OCI-LY1 (cell line): Measurements from ENCODE around the gene NUDT14.

Experiments used
- H2AFZ ChIP-seq: fragments of 200-600 bp; sonication (generic), shearing (Covaris generic); 2 replicates; pipeline ENCODE4 v1.6.0; 2014; ENCODE audit warnings: antibody characterized with exemption, mild to moderate bottlenecking, low read length
- H3F3A ChIP-seq: fragments of 200-600 bp; sonication (generic), shearing (Covaris generic); 2 replicates; pipeline ENCODE4 v1.6.0; 2014; ENCODE audit warnings: mild to moderate bottlenecking, antibody characterized with exemption, low read length, moderate library complexity; ENCODE audit not compliant: insufficient read depth
- H3K27ac ChIP-seq: fragments of 200-600 bp; sonication (generic); 2 replicates; pipeline ENCODE4 v1.5.1; 2014; ENCODE audit warnings: low read length, mixed run types, mild to moderate bottlenecking, low read depth; ENCODE audit not compliant: poor library complexity, severe bottlenecking
- H3K27me3 ChIP-seq: fragments of 200-600 bp; sonication (generic); 2 replicates; pipeline ENCODE4 v1.6.0; 2014; ENCODE audit warnings: antibody characterized with exemption, mild to moderate bottlenecking, low read length, moderate library complexity; ENCODE audit not compliant: insufficient read depth
- H3K36me3 ChIP-seq: fragments of 200-600 bp; sonication (generic); 2 replicates; pipeline ENCODE4 v1.6.1; 2014; ENCODE audit warnings: mild to moderate bottlenecking, antibody characterized with exemption, low read length, moderate library complexity, mixed read lengths; ENCODE audit not compliant: insufficient read depth
- H3K4me1 ChIP-seq: fragments of 200-600 bp; sonication (generic); 2 replicates; pipeline ENCODE4 v1.5.1; 2014; ENCODE audit warnings: mild to moderate bottlenecking, low read length, moderate library complexity; ENCODE audit not compliant: insufficient read depth, severe bottlenecking
- H3K4me2 ChIP-seq: fragments of 200-600 bp; sonication (generic), shearing (Covaris generic); 2 replicates; pipeline ENCODE4 v1.6.1; 2014; ENCODE audit warnings: low read length
- H3K4me3 ChIP-seq: fragments of 200-600 bp; sonication (generic); 2 replicates; pipeline ENCODE4 v1.5.1; 2014; ENCODE audit warnings: low read length, low read depth, mild to moderate bottlenecking, mixed read lengths; ENCODE audit not compliant: poor library complexity, severe bottlenecking
- H3K79me2 ChIP-seq: fragments of 200-600 bp; shearing (Covaris generic); 2 replicates; pipeline ENCODE4 v1.6.1; 2016; ENCODE audit warnings: mixed run types, low read length, mixed read lengths; ENCODE audit not compliant: insufficient read depth
- H3K9ac ChIP-seq: fragments of 200-600 bp; sonication (generic), shearing (Covaris generic); 2 replicates; pipeline ENCODE4 v1.6.1; 2014; ENCODE audit warnings: mild to moderate bottlenecking, low read length, mixed read lengths
- H3K9me2 ChIP-seq: fragments of 200-600 bp; sonication (generic), shearing (Covaris generic); 2 replicates; pipeline ENCODE4 v1.6.1; 2014; ENCODE audit warnings: low read depth, mild to moderate bottlenecking, low read length, mixed read lengths
- H3K9me3 ChIP-seq: fragments of 200-600 bp; shearing (Covaris generic); 2 replicates; pipeline ENCODE4 v1.6.1; 2014; ENCODE audit warnings: low read length, mixed read lengths
- H4K20me1 ChIP-seq: fragments of 200-600 bp; sonication (generic), shearing (Covaris generic); 2 replicates; pipeline ENCODE4 v1.6.0; 2016; ENCODE audit warnings: mild to moderate bottlenecking, low read length; ENCODE audit not compliant: insufficient read depth
- EZH2 ChIP-seq: fragments of 200-600 bp; sonication (generic), shearing (Covaris generic); IDR thresholded peaks from 2 replicates; pipeline ENCODE4 v1.8.0; 2017; ENCODE audit warnings: borderline replicate concordance, mixed run types, mild to moderate bottlenecking, antibody characterized with exemption, low read length, moderate library complexity, mixed read lengths
- TF ChIP-seq, protein P1 (sequence below): fragments of 200-600 bp; sonication (generic), shearing (Covaris generic); IDR thresholded peaks from 2 replicates; pipeline ENCODE4 v1.5.1; 2017; ENCODE audit warnings: mild to moderate bottlenecking, antibody characterized with exemption, low read length, moderate library complexity, mixed read lengths

The NUDT14 gene

DNA sequence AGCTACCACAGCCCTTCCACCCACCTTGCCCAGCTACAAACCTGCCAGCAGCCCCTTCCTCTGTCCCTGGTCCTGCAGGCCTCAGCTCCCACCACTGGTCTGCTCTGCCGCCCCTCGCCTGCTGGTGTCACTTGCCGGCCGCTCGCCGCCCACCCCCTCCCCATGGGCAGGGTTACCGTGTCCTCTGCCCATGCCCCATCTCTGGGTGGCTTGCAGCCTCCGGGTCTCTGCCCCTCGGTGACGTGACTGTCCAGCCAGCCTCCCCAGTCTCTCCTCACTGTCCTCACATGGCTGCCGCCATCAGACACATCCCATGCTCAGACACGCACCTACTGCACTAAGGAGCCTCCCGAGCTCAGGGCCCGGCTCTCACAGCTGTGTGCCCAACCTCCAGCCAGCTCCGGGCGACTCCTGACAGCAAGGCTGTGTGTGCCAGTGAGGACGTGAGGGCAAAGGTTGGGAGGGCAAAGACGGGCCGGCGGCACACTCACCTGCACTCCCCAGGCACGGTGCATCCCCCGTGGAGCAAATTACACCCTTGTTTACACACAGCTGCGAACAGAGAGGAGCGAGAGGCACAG lies 26.0 kb downstream of the NUDT14 start:
- no peaks in the 10 kb centered on the region for H3F3A ChIP-seq
- H3K4me2 ChIP-seq: no peak overlapping the region
- H3K4me3 ChIP-seq: no peak overlapping the region
- no peaks in the 10 kb centered on the region for H3K79me2 ChIP-seq
- H3K4me1 ChIP-seq: no peaks in the 10 kb centered on the region
- H3K27me3 ChIP-seq: peaks cover 4% of the 10 kb centered on the region; the same call in 1 of the 2 replicates
- no peaks in the 10 kb centered on the region for H3K9me2 ChIP-seq
- H3K27ac ChIP-seq: no peak overlapping the region
- no peak overlapping the region for H2AFZ ChIP-seq
- TF ChIP-seq EZH2: no peak
- TF ChIP-seq, protein P1, sequence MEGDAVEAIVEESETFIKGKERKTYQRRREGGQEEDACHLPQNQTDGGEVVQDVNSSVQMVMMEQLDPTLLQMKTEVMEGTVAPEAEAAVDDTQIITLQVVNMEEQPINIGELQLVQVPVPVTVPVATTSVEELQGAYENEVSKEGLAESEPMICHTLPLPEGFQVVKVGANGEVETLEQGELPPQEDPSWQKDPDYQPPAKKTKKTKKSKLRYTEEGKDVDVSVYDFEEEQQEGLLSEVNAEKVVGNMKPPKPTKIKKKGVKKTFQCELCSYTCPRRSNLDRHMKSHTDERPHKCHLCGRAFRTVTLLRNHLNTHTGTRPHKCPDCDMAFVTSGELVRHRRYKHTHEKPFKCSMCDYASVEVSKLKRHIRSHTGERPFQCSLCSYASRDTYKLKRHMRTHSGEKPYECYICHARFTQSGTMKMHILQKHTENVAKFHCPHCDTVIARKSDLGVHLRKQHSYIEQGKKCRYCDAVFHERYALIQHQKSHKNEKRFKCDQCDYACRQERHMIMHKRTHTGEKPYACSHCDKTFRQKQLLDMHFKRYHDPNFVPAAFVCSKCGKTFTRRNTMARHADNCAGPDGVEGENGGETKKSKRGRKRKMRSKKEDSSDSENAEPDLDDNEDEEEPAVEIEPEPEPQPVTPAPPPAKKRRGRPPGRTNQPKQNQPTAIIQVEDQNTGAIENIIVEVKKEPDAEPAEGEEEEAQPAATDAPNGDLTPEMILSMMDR: no peak
- no peaks in the 10 kb centered on the region for H4K20me1 ChIP-seq
- H3K9ac ChIP-seq: no peak overlapping the region
- H3K9me3 ChIP-seq: no peaks in the 10 kb centered on the region
- no peaks in the 10 kb centered on the region for H3K36me3 ChIP-seq

DNA sequence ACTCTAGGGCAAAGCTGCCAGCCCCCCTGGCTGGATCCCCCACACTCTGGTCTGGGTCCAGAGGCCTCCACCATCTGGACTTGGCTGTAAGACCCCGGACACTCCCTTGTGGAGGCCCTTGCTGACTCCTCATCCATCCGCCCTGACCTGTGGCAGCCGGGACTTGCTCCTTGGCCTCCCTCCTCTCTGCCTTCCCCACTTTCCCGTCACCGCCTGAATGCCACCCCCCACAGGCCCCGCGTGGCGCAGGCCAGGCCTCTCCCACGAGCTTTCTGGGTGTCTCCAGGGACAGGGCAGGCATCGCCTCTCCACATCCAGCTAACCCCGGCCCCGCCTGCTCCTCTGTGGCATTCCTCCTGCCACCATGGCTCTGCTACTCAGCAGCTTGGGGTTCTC lies 26.6 kb downstream of the NUDT14 start:
- Histone ChIP-seq H2AFZ (no peak overlapping the region), H3K4me3 (no peak overlapping the region), H3K9me2 (no peaks in the 10 kb centered on the region), H3F3A (no peaks in the 10 kb centered on the region), H3K4me2 (no peak overlapping the region), H3K9ac (no peak overlapping the region), H3K9me3 (no peaks in the 10 kb centered on the region), H3K36me3 (no peaks in the 10 kb centered on the region), H3K79me2 (no peaks in the 10 kb centered on the region), H4K20me1 (no peaks in the 10 kb centered on the region), H3K27me3 (peaks cover 4% of the 10 kb centered on the region; the same call in 1 of the 2 replicates), H3K4me1 (no peaks in the 10 kb centered on the region), H3K27ac (no peak overlapping the region)
- TF ChIP-seq, protein P1: no peak
- no peak for TF ChIP-seq EZH2

DNA sequence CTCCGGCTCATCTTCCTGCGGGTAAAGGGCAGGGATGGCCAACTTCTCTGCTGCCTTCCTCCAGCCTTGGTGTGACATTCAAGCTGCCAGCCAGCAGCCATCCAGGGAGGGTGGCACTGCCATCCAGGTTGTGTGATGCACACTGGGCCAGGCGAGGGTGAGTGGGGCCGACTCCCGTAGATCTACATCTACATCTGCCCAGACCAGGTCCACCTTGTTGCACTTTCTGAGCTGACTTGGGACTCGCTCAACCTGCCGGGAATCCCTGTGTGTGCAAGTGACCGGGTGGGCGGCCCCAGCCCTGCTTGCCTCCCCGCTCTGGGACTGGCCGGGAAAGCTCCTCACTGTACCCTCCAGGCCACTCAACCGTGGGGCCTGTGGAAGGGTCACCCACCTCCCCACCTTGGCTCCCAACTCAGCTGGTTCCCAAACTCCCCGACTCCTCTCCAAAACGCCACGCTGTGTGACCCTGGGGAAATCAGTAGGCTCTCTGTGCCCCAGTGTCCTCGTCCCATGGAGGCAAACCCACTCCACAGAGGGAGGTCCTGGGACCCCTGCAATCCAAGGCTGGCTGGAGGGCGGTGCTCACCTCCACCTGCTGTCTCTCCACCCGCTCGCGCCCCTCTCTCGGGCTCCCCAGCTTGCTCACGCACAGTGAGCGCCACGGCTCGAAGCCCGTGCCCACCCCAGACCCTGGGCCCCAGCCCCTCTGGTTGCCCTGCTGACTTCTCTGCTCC lies 27.2 kb downstream of the NUDT14 start:
- Histone ChIP-seq H3F3A (no peaks in the 10 kb centered on the region), H3K27me3 (peaks cover 4% of the 10 kb centered on the region; the same call in 1 of the 2 replicates), H3K27ac (no peak overlapping the region)

More for the DNA sequence above, 27.2 kb downstream of the NUDT14 start:
- H3K9ac ChIP-seq: no peak overlapping the region
- H3K4me1 ChIP-seq: no peaks in the 10 kb centered on the region
- H3K9me2 ChIP-seq: no peaks in the 10 kb centered on the region
- H3K79me2 ChIP-seq: no peaks in the 10 kb centered on the region
- H3K9me3 ChIP-seq: no peaks in the 10 kb centered on the region
- H3K4me2 ChIP-seq: no peak overlapping the region
- no peaks in the 10 kb centered on the region for H4K20me1 ChIP-seq
- no peaks in the 10 kb centered on the region for H3K36me3 ChIP-seq
- H3K4me3 ChIP-seq: no peak overlapping the region
- H2AFZ ChIP-seq: no peak overlapping the region
- TF ChIP-seq, protein P1: no peak
- TF ChIP-seq EZH2: no peak
